Heart right ventricle (tissue), 16 donors: ENCODE results near the gene LRMDA. TPM values are rescaled to one million over a fixed set of nuclear protein-coding genes. Genes with fewer than 3 reads are reported as not detected.

Experiments used
- ATAC-seq, 8 donors: fragments of 200-7000 bp; cut with Tn5 transposase; one replicate each; pipeline ENCODE4 v1.9.1; 2020; ENCODE audit warnings: mild to moderate bottlenecking in 8 of 8, moderate library complexity in 8 of 8, moderate number of reproducible peaks in 1 of 8
- DNase-seq, 2 donors: peaks; one replicate each; pipeline ENCODE4 v3.0.0-alpha.2; 2020
- H3K27ac ChIP-seq, 10 donors: fragments of 200-600 bp; sonication (generic) in 2 of 10; one replicate each; pipeline versions ENCODE4 v1.5.0 to v1.8.0; 2020 to 2022; ENCODE audit warnings: mild to moderate bottlenecking in 3 of 10
- H3K27me3 ChIP-seq, 7 donors: fragments of 200-600 bp; one replicate each; pipeline ENCODE4 v1.8.0; 2021 to 2022; ENCODE audit warnings: mild to moderate bottlenecking in 2 of 7
- H3K36me3 ChIP-seq, 9 donors: fragments of 200-600 bp; sonication (generic) in 1 of 9; one replicate each; pipeline versions ENCODE4 v1.5.0 to v1.8.0; 2020 to 2022; ENCODE audit warnings: mild to moderate bottlenecking in 2 of 9
- H3K4me1 ChIP-seq, 9 donors: fragments of 200-600 bp; sonication (generic) in 1 of 9; one replicate each; pipeline versions ENCODE4 v1.5.0 to v1.8.0; 2020 to 2022; ENCODE audit warnings: mild to moderate bottlenecking in 4 of 9
- H3K4me3 ChIP-seq, 10 donors: fragments of 200-600 bp; sonication (generic) in 2 of 10; one replicate each; pipeline versions ENCODE4 v1.5.0 to v1.8.0; 2020 to 2022; ENCODE audit warnings: mild to moderate bottlenecking in 7 of 10, moderate library complexity in 2 of 10
- H3K9me3 ChIP-seq, 11 donors: fragments of 200-600 bp in 10 of 11; sonication (generic) in 2 of 11; one replicate each; pipeline versions ENCODE4 v1.5.0 to v1.8.0; 2013 to 2022; ENCODE audit warnings: mild to moderate bottlenecking in 2 of 11, control low read depth in 1 of 11, moderate library complexity in 1 of 11
- WGBS, 2 donors: extraction: QIAGEN DNeasy Blood & Tissue Kit; methylation state at CpG; one replicate each; pipeline ENCODE4 v1.1.7; 2013; ENCODE audit warnings: inconsistent platforms in 1 of 2; 5-methylcytosine and 5-hydroxymethylcytosine counted together
- intact Hi-C, 10 donors: fragments of 100-400 bp; cut with DNase I; formaldehyde crosslinking; loops; one replicate each; pipeline versions ENCODE4 v1.11.1 to v1.14.2; 2022
- polyA plus RNA-seq, 2 donors: library from polyadenylated mRNA; stranded (reverse); fragments of 200-250 nt; gene quantifications; one replicate each; pipeline ENCODE4 v1.2.3, GENCODE V29; 2013
- total RNA-seq, 10 donors: library from RNA; stranded (reverse); fragmentation: NEBNext Ultra II Directional in 3 of 10; extraction: Animal tissue kit (Norgen Biotek cat#: 25700) in 3 of 10; gene quantifications; one replicate each; pipeline versions ENCODE4 v1.2.1 to v1.2.4, GENCODE V29; 2021 to 2023
- TF ChIP-seq, protein P1 (sequence below), 9 donors: fragments of 200-600 bp; sonication (generic) in 2 of 9; IDR thresholded peaks; one replicate each; pipeline versions ENCODE4 v1.5.0 to v1.8.0; 2021 to 2022; ENCODE audit warnings: antibody characterized with exemption in 9 of 9, mild to moderate bottlenecking in 5 of 9, moderate library complexity in 1 of 9
- donor health status: Arrhythmogenic right ventricular cardiomyopathy.
- donor health status: ischemic (EF 13 %, LVEDD 7.1; RV severe dilation, severe dysfunction).
- donor health status: healthy with polysubstance abuse.
- donor health status: DM: no; HTN: yes; CAD: no.
- donor health status: DM: no; HTN: no; CAD: no.
- donor health status: ischemic (EF 25% LVEDD 6.9; RV normal size, moderate dysfunction).
- donor health status: ischemic (EF 25% LVEDD 5.7; RV mildly dilated, moderate dysfunction).
- donor health status: healthy.
- donor health status: DM: yes; HTN: yes; CAD: no.
- donor health status: Ischemic cardiomyopathy.
- donor health status: ischemic (EF 35%, LVEDD 5.7; RV mildly dilated, moderate dysfunction).
- donor health status: nonischemic (EF 11% LVEDD 7.7; RV severe dilation, severe dysfunction).
- donor health status: DM: yes; HTN: yes; CAD: no.
- donor health status: PGD.
- donor health status: ischemic (EF 29% LVEDD 5.4; RV normal size, mild dysfunction).
- donor health status: nonischemic (EF 23%, LVEDD 6.1; RV moderate dilation, normal function).

LRMDA gene
- total and polyA plus RNA-seq, 12 donors: 4.0 to 59.8 (median 12.7) TPM

DNA sequence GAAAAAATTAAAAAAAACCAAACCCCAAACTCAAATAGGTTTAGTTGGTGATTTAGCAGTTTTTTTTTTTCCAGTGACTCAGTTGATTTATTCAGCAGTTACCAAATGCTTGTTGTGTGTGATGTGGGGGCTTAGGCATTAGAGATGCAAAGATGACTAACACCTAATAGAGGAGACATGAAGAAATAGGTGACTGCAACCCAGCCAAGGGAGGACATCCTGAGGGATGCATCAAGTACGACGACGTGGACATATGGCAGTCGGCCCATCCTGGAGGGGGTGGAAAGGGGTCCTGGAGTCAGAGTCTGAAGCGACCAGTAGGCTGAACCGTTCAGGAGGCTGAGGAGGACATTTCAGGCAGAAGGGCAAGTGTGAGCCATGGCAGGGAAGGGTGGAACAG lies 35.5 kb downstream of the LRMDA start:
- H3K9me3 ChIP-seq: no peaks in the 10 kb centered on the region
- intact Hi-C loops: no loop called here
- 78 to 84% methylated on average over 6 of the region's 6 CpGs for WGBS, 2 donors
- DNase-seq (no peak), ATAC-seq (no peak)
- no peak overlapping the region for H3K4me3 ChIP-seq
- peaks cover 0 to 66% (median 41%) of the 10 kb centered on the region in 9 donors for H3K4me1 ChIP-seq
- TF ChIP-seq, protein P1, sequence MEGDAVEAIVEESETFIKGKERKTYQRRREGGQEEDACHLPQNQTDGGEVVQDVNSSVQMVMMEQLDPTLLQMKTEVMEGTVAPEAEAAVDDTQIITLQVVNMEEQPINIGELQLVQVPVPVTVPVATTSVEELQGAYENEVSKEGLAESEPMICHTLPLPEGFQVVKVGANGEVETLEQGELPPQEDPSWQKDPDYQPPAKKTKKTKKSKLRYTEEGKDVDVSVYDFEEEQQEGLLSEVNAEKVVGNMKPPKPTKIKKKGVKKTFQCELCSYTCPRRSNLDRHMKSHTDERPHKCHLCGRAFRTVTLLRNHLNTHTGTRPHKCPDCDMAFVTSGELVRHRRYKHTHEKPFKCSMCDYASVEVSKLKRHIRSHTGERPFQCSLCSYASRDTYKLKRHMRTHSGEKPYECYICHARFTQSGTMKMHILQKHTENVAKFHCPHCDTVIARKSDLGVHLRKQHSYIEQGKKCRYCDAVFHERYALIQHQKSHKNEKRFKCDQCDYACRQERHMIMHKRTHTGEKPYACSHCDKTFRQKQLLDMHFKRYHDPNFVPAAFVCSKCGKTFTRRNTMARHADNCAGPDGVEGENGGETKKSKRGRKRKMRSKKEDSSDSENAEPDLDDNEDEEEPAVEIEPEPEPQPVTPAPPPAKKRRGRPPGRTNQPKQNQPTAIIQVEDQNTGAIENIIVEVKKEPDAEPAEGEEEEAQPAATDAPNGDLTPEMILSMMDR (IDR thresholded peaks at IDR 0.05): no peak
- H3K36me3 ChIP-seq: no peaks in the 10 kb centered on the region
- H3K27me3 ChIP-seq: no peaks in the 10 kb centered on the region
- H3K27ac ChIP-seq: no peak overlapping the region

DNA sequence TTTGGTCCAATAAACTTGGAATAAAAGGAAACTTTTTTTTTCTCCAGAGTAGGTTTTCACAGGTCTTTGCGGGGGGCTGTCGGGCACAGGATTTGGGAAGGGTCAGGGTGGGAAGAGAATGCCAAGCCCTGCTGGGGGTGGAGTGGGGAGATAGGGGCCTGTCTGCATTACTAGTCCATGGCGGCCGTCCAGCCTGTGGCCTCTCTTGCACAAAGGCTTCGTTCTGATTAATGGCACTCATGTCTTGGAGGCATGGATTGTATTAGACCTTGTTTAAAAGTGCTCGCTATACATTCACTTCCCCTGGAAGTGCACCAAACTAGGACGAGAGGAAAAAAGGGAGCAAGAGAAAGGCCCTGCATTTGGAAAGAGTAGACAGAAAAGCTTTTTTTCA lies 37.2 kb downstream of the LRMDA start:
- no peaks in the 10 kb centered on the region for H3K9me3 ChIP-seq
- 65 to 72% methylated on average over 7 of the region's 7 CpGs for WGBS, 2 donors
- ATAC-seq (peak in 2 of 8 donors; percentile 17 to 24), DNase-seq (peak in 1 of 2 donors; percentile 30)
- intact Hi-C loops: no loop called here
- H3K27ac ChIP-seq: peak overlapping the region in 6 of 10 donors; percentile 25 to 66 (median 40)
- H3K4me1 ChIP-seq: peaks cover 0 to 59% (median 33%) of the 10 kb centered on the region in 9 donors
- no peak overlapping the region for H3K4me3 ChIP-seq
- TF ChIP-seq, protein P1 (IDR thresholded peaks at IDR 0.05): no peak
- H3K27me3 ChIP-seq: no peaks in the 10 kb centered on the region
- no peaks in the 10 kb centered on the region for H3K36me3 ChIP-seq

DNA sequence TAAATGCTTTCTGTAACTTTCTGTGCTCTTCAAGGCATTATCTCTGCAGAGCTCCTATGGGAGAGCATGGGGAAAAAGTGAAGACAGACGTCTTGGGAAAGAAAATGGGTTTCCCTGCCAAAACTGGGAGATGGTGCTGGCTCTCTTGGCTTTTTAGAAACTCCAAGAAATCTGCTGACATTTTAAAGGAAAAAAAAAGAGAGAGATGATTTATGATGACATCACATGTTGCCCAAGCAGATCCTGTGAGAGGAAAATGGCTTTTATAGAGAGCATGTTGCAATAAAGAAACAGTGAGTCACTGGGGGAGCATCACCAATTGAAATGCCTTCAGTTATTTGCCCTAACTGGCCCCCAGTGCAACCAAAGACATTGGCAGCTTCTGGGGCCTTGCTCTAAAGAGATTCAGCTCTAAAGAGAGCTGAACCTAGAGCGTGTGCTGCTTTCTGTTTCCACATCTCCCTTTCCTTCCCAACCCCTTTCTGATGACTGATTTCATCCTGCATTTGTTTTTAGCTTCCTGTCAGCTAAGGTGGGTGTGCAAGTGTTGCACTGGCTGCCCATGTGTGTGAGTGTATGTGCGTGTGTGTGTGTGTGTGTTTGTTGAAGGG lies 37.7 kb downstream of the LRMDA start:
- H3K27ac ChIP-seq: peak overlapping the region in 5 of 10 donors; percentile 34 to 66 (median 44)

DNA sequence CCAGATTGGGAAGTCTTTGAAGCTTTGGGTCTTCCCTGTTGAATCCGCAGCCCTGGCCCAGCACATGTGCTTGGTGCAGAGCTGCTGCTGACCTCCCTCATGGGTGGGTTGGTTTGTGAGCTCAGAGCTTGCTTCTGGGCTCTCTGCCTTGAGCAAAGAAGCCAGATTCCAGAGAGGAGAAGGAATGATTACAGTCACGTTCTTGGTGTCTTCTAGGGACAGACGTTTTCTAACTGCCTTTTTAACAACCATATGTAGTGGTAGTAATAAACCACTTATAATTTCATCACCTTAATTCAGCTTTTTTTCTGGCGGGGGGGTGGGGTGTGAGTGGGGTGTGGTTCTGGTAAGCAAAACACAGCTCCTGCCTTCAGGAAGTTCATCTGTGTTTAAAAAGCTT lies 39.5 kb downstream of the LRMDA start:
- TF ChIP-seq, protein P1 (IDR thresholded peaks at IDR 0.05): no peak
- H3K9me3 ChIP-seq: peaks cover 0 to 5% (median 0%) of the 10 kb centered on the region in 11 donors
- H3K27me3 ChIP-seq: no peaks in the 10 kb centered on the region
- no peak overlapping the region for H3K27ac ChIP-seq
- no peak overlapping the region for H3K4me3 ChIP-seq
- H3K4me1 ChIP-seq: peaks cover 0 to 45% (median 26%) of the 10 kb centered on the region in 9 donors
- DNase-seq (no peak), ATAC-seq (peak in 2 of 8 donors; percentile 24 to 43)
- no peaks in the 10 kb centered on the region for H3K36me3 ChIP-seq
- intact Hi-C loops: no loop called here
- WGBS, 2 donors: 56 to 58% methylated on average over 4 of the region's 4 CpGs

More for the DNA sequence above, 37.7 kb downstream of the LRMDA start:
- DNase-seq (peak in 1 of 2 donors; percentile 20), ATAC-seq (peak; percentile 49 to 86 (median 78))
- TF ChIP-seq, protein P1 (IDR thresholded peaks at IDR 0.05): no peak
- H3K4me1 ChIP-seq: peaks cover 0 to 58% (median 33%) of the 10 kb centered on the region in 9 donors
- H3K4me3 ChIP-seq: no peak overlapping the region
- H3K36me3 ChIP-seq: no peaks in the 10 kb centered on the region
- intact Hi-C loops: no loop called here
- no peaks in the 10 kb centered on the region for H3K27me3 ChIP-seq
- 48 to 50% methylated on average over 3 of the region's 3 CpGs for WGBS, 2 donors
- H3K9me3 ChIP-seq: peaks cover 0 to 3% (median 0%) of the 10 kb centered on the region in 11 donors
